OCI-LY3 (cell line): ENCODE measurements around the gene IKBKG.

Source experiments
- CTCF ChIP-seq: fragments of 200-600, 300-600 bp; sonication (generic); IDR thresholded peaks from 2 replicates; pipeline ENCODE4 v1.5.1; 2014; ENCODE audit warnings: antibody characterized with exemption, low read length, low read depth
- EZH2phosphoT487 ChIP-seq: fragments of 200-600 bp; shearing (Covaris generic); IDR thresholded peaks from 2 replicates; pipeline ENCODE4 v1.6.1; 2018; ENCODE audit warnings: antibody characterized with exemption, mixed run types, low read depth

- TF ChIP-seq CTCF (no peak), EZH2phosphoT487 (no peak)
Measured at GRCh38 chrX:154541589-154541895, 5.9 kb upstream of the IKBKG start.
